Renal pelvis (tissue), 4 donors: ENCODE results near the gene CYTH3. TPM values are rescaled to one million over a fixed set of nuclear protein-coding genes. Genes with fewer than 3 reads are reported as not detected.
"Not testable (repeated sequence)": the region's sequence is repeated elsewhere in the genome, so short reads cannot be mapped to it uniquely, and the experiment has no call there.

Experiments
- DNase-seq: peaks from one replicate; pipeline ENCODE4 v3.0.0-alpha.2; 2013
- polyA plus RNA-seq, 3 donors: library from polyadenylated mRNA; unstranded; fragments of 120-200 nt; gene quantifications; one replicate each; pipeline ENCODE4 v1.2.1, GENCODE V29; 2013; ENCODE audit not compliant: insufficient read length in 3 of 3

CYTH3 gene
- polyA plus RNA-seq, 3 donors = 31.9 to 39.5 (median 35.6) TPM

DNA sequence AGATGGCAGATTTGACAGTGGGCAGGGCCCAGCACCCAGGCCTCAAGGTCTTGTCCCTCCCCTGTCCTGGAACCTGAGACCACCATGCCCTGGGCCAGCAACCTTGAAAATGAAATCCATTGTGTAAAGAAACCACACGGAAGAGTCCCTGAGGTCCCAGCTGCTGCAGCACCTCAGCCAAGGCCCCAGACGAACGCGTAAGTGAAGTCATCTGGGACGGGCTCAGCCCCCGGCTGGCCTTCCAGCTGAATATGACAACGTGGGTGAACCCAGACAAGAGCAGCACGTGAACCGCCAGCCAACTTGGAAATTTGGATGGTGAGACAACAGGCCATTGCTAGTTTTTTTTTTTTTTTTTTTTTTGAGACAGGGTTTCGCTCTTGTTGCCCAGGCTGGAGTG lies 70.3 kb downstream of the CYTH3 start:
- DNase-seq = no peak

- no peak for DNase-seq
These were observed 71.5 kb downstream of the CYTH3 start for GRCh38 chr7:6200971-6201370.

- no peak for DNase-seq
These were observed 73.5 kb downstream of the CYTH3 start for GRCh38 chr7:6198689-6199595.

DNA sequence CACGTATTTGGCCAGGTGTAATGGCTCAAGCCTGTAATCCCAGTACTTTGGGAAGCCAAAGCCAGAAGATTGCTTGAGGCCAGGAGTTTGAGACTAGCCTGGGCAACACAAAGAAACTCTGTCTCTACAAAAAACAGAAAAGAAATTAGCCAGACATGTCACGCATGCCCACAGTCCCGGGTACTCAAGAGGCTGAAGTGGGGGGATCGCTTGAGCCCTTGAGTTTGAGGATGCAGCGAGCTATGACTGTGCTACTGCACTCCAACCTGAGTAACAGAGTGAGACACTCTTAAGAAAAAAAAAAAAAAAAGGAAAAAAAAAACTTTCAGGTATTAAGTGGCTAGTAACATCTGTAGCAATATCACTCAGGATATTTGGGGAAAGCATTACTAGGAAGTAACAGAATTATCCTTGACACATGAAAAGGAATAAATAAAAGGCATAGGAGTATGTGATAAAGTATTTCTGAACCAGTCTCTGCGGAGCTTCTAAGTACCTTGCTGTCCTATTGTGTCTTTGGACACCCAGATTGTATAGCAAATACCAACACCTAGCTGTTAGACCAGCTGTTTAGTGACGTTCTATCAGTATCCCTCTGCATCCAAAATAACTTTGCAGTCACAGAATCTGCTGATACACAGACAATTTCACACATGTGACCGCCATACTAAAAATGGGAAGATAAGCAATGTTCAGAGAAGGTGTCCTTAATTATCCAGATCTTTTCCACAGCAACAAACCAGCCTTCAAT lies 74.4 kb downstream of the CYTH3 start:
- DNase-seq = no peak

DNA sequence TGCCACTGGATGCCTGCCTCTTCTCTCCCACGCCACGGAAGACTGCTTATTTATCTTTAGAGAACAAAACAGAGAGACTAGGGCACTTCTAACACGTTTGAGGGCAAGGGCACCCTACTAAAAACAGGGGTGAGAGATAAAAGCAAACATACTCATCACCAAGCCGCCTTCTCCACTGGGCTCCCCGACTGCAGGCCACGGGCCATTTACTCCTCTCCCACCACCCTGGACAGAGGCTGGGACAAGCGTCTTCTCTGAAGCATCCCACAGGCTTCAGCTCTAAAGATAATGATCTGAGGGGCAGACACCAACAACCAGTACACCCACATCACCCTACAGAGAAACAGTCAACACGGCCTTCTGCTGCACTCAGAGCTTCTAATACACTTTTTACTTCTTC lies 78.7 kb downstream of the CYTH3 start:
- no peak for DNase-seq

DNA sequence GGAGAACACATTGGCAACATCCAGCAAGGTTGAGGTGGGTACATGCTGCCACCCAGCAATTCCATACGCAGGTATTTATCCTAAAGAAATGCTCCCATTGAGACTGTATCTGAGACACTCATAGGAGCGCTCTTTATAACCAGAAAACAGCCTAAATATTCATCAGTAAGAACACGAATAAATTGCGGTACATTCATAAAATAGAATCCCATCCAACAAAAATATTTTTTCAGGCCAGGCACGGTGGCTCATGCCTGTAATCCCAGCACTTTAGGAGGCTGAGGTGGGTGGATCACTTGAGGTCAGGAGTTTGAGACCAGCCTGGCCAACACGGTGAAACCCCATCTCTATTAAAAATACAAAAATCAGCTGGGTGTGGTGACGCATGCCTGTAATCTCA lies 81.9 kb downstream of the CYTH3 start:
- not testable (repeated sequence) for DNase-seq

- DNase-seq = no peak
These were observed 84.0 kb downstream of the CYTH3 start for GRCh38 chr7:6188389-6188788.

GRCh38 chr7:6186577-6186976 lies 85.8 kb downstream of the CYTH3 start:
- no peak for DNase-seq

DNA sequence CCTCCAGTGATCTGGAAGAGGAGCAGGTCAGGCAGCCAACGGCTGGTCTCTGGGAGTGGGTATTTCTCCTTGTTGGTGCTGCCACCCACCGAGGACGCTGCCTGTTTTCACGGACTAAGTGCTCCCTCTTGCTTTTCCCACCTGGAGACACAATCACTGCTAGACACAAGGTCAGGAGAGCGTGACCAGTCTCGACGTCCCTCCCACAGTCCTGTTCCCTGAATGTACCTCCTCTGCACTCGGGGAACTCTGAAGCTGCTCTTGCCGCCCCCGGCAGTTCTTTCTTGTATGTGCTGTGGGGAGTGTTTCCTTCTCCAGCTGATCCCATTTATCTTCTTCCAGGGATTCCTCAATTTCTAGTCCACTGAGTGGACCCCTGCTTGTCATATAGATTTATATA lies 89.4 kb downstream of the CYTH3 start:
- DNase-seq = peak; percentile 37

DNA sequence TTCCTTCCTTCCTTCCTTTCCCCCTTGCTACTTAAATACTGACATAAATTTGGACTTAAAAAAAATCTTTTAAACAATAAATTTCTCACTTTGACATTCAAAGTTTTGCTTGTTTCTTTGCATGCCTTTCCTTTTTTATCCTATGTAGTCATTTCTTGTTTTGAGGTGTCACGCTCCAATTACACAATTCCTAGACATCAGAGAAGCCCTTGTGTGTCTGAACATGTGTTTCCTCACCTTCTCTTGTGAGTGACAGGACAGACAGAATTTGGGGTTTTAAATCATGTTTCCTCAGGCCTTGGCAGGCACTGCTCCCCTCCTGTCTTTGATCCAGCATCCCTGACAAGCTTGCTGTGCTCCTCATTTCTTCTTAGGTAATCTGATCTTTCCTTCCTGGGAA lies 91.3 kb downstream of the CYTH3 start:
- no peak for DNase-seq

GRCh38 chr7:6180344-6180725 lies 92.1 kb downstream of the CYTH3 start:
- no peak for DNase-seq

DNA sequence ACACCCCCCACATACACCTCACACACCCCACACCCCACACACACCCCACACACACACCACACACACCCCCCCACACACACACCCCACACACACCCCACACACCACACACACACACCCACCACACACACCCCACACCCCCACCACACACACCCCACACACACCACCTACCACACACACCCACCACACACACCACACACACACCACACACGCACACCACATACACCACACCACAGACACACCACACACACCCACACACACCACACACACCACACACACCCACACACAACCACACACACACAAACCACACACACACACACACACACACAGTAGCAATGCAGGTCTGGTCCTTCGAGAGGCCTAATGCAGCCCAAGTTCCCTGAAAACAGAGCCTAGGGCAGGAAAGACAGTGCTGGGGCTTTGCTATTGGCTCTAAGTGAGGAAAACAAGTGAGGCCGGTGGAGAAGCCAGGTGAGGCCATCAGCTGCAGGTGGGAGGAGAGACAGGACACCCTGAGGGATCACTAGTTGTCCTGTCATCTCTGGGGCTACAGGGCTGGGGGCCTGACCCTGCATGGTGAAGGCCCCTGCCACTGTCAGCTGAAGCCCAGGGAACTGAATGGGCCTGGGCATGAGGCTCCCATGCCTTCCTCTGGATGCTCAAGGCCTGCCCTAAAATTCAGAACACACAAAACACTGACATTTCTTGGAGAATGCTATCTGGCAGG lies 92.6 kb downstream of the CYTH3 start:
- no peak for DNase-seq

GRCh38 chr7:6178298-6179029 lies 94.0 kb downstream of the CYTH3 start:
- DNase-seq = no peak

DNA sequence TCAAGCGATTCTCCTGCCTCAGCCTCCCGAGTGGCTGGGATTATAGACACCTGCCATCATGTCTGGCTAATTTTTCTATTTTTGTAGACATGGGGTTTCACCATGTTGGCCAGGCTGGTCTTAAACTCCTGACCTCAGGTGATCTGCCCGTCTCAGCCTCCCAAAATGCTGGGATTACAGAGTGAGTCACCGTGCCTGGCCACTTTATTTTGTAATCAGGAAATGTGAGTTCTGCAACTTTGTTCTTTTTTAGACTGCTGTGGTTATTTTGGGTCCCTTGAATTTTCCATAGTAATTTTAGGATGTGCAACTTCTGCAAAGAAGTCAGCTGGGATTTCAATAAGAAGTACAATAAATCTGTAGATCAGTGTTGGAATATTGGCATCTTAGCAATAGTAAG lies 96.8 kb downstream of the CYTH3 start:
- no peak for DNase-seq

DNA sequence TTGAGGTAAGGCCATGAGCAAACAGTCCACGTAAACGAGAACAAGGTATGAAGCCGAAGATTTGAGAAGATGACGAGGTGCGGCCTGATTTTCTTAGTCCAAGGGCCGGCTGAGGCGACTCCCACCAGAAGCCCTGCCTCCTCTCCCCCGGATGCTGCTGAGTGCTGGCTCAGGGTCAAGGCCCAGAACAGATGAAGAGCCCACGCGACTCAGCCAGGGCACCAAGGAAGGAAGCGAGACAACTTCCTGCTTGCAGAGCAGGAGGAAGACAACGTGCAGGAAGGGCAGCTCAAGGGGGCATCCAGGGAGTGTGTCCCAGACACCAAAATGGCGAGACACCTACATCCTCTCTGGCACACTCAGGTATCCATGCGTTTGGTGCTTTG lies 99.5 kb downstream of the CYTH3 start:
- no peak for DNase-seq

DNA sequence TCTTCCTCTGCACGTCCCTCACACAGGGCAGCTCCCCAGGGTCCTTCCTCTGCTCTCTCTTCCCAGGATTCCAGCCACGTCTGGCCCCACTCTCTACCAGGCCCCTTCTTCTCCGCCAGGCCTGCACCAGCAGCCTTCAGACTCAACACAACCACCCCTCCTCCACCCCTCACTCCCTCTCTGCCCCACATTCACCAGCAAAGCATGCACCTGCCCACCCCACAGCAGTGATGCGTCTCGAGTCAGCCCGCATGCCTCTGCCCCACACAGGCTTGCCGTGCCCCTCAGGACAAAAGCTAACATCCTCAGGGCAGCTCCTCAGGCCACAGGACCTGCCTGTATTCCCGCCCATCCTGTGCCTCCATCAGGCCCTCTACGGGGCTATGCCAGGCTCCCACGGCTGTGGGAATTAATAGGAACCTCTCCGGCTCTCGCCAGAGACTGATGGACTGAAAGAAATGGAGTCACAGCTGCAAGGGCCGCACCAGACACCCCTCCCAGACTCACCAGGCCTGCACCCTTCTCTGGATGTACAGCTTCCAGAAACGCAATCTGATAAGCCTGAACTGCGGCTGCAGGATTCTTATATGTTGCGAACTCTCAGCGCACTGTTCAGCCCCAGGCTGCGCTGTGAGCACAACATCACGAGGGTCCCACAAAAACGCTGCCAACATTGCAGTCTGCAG lies 100.1 kb downstream of the CYTH3 start:
- DNase-seq = no peak

DNA sequence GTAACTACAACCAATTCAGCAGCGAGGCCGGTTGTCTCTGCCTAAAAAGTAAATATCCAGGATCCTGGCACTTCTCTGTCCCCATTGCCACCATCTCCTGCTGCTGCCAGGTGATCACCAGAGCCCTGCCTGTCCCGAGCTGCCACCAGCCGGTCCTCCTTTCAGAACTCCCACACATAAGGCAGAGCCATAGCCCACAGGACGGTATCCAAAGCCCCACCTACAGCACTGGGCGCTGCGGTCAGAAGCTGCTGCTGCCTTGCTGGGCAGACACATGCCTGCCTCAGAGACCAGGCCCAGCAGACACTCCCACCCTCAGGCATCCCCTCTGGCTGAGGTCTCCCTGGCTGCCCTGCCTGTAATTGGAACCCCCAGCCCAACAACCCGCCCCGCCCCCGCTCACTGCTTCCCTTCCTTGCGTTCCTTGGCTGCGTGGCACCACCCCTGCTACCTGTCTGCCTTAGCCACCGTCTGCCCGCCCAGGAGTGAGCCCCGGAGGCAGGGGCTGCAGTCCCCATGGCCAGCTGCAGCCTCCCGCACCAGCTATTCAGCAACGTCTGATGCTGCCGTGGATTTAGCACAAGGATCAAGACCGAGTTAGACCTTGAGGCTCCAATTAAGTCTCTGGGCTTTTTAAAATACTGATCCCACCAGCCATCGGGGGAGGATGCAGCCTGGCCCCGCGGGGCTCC lies 100.7 kb downstream of the CYTH3 start:
- DNase-seq = no peak

DNA sequence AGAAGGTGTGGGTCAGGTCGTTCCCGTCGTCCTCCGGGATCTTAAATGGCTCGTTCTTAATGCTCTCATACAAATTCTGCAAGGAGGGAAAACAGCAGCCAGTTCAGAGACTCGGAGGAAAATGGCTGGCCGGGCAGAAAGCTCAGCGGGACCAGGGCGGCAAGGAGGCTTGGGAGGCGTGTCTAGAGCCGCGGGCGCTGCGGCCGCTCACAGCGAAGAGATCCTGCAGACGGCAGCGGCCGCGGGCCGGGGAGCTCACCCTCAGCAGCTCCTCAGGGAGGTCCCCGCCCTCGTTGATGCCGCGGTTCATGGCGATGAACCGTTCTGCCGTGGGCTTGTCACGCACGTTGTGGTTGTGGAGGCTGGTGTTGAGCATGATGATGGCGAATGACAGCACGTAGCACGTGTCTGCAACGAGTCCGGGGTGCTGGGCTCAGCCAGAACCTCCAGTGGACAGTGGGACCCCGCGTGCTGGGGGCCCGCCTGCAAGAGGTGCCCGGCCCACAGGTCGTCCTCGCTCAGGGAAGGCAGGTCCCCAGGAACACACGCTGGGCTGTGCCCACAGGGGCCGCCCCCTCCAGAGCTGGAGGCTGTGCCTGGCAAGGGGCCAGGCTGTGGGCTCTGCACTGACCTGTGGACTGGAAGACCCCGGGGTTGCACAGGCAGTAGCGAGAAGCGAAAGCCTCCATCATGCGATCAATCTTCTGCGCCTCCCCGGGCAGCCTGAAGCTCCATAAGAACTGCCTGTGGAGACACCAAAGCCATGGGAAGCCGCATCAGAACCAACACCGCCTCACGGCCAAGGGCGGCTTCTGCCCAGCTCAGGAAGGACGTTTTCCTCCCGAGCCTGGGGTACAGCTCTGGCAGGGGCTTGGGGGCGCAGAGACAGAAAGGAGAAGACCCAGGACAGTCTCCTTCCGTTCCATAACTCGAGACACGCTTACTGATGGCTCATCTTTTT lies 101.6 kb downstream of the CYTH3 start:
- DNase-seq = no peak

- DNase-seq = no peak
These were observed 102.5 kb downstream of the CYTH3 start for GRCh38 chr7:6169805-6170520.
